ENCODE measurements around the gene KCNG2.

The KCNG2 gene

GRCh38 chr18:79938196-79938595 lies 140.5 kb downstream of the KCNG2 start:
- Histone ChIP-seq H3K4me3 (no peak overlapping the region), H3K4me1 (peaks cover 0 to 5% (median 0%) of the 10 kb centered on the region in 4 donors), H3K36me3 (peaks cover 26 to 82% (median 71%) of the 10 kb centered on the region in 3 donors), H3K27ac (no peak overlapping the region), H3K27me3 (no peaks in the 10 kb centered on the region), H3K9me3 (peaks cover 0 to 17% (median 6%) of the 10 kb centered on the region in 3 donors)
- peak in 1 of 2 donors; percentile 4 for DNase-seq
- intact Hi-C loops (cut with DNase I; ENCODE audit: low total_unique reads): no loop called here
- TF ChIP-seq CTCF (IDR thresholded peaks at IDR 0.05): no peak

DNA sequence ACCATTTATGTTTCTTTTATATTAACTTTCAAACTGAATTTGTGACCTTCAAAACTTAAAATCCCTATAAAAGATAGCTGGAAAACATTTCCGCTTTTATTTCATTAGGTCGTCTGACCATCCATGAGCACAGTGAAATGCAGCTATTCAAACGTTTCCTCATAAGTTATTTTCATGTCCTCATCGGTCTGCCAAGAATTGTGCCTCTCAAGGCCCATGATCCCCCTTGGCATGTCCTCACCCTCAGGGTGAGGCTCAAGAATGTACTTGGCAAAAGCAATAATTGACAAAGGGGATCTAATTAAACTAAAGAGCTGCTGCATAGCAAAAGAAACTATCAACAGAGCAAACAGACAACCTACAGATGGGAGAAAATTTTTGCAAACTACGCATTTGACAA lies 141.4 kb downstream of the KCNG2 start:
- no peak for DNase-seq

DNA sequence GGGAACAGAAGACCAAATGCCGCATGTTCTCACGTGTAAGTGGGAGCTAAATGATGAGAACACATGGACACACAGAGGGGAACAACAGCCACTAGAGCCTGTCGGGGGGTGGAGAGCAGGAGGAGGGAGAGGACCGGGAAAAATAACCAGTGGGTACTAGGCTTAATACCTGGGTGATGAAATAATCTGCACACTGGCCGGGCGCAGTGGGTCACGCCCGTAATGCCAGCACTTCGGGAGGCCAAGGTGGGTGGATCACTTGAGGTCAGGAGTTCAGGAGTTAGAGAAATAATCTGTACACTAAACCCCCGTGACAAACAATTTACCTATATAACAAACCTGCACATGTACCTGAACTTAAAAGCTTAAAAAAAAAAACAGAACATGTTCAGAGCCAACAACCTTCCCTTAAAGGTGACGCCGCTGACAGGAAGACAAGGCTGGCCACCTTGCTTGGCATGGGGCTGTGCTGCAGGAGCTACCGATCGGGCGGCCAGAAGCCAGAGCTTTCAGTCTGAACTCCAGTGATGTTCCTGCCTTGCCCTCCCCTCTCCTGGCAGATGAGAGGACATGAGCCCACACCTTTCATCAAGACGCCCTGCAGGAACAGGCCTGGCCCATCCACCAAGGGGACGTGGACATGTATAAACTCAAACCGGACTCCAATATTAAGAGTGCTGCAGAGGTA lies 142.5 kb downstream of the KCNG2 start:
- H3K4me3 ChIP-seq: no peak overlapping the region
- intact Hi-C loops (cut with DNase I; ENCODE audit: low total_unique reads): no loop called here
- TF ChIP-seq CTCF (IDR thresholded peaks at IDR 0.05): no peak
- H3K4me1 ChIP-seq: peaks cover 0 to 20% (median 5%) of the 10 kb centered on the region in 4 donors
- H3K27ac ChIP-seq: no peak overlapping the region
- peaks cover 0 to 9% (median 0%) of the 10 kb centered on the region in 3 donors for H3K9me3 ChIP-seq
- H3K27me3 ChIP-seq: no peaks in the 10 kb centered on the region
- H3K36me3 ChIP-seq: peaks cover 5 to 64% (median 58%) of the 10 kb centered on the region in 3 donors
- DNase-seq: peak in 1 of 2 donors; percentile 37

More for the DNA sequence above, 141.4 kb downstream of the KCNG2 start:
- H3K4me1 ChIP-seq: peaks cover 0 to 8% (median 0%) of the 10 kb centered on the region in 4 donors
- H3K27ac ChIP-seq: no peak overlapping the region
- H3K4me3 ChIP-seq: no peak overlapping the region
- peaks cover 0 to 9% (median 0%) of the 10 kb centered on the region in 3 donors for H3K9me3 ChIP-seq
- H3K36me3 ChIP-seq: peaks cover 17 to 74% (median 67%) of the 10 kb centered on the region in 3 donors
- intact Hi-C loops (cut with DNase I; ENCODE audit: low total_unique reads): no loop called here
- TF ChIP-seq CTCF (IDR thresholded peaks at IDR 0.05): no peak
- no peaks in the 10 kb centered on the region for H3K27me3 ChIP-seq

DNA sequence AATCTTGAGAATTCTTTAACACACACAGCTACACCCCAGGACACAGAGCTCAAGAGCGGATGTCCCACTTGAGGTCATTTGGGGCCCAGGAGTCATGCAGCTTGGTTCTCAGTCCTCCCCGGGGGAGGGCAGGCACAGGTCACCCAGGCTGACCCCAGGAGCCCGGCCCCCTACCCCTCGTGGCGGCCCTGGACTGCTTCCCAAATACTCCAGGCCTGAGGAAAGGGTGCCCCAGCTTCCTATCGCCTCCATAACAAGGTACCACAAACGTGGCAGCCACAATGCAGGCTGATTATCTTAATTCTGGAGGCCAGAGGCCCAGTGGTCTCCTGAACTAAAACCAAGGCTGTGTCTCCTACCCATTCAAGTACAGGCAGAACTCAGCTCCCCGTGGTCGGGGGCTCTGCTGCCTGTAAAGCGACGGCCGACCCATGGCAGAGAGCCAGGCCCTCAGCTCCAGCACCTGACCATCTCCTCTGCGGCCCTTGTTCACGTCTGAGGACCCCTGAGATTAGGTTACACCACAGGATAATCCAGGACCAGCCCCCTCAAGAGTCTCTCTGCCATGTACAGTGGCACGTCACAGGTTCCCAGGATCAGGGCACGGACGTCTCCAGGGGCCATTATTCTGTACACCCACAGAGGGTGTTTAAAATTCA lies 143.2 kb downstream of the KCNG2 start:
- Histone ChIP-seq H3K36me3 (peaks cover 5 to 58% (median 52%) of the 10 kb centered on the region in 3 donors), H3K27ac (no peak overlapping the region), H3K4me3 (no peak overlapping the region), H3K9me3 (peaks cover 0 to 3% (median 0%) of the 10 kb centered on the region in 3 donors), H3K4me1 (peaks cover 0 to 27% (median 10%) of the 10 kb centered on the region in 4 donors), H3K27me3 (no peaks in the 10 kb centered on the region)
- intact Hi-C loops (cut with DNase I; ENCODE audit: low total_unique reads): no loop called here
- peak in 1 of 2 donors; percentile 42 for DNase-seq
- no peak for TF ChIP-seq CTCF (IDR thresholded peaks at IDR 0.05)

DNA sequence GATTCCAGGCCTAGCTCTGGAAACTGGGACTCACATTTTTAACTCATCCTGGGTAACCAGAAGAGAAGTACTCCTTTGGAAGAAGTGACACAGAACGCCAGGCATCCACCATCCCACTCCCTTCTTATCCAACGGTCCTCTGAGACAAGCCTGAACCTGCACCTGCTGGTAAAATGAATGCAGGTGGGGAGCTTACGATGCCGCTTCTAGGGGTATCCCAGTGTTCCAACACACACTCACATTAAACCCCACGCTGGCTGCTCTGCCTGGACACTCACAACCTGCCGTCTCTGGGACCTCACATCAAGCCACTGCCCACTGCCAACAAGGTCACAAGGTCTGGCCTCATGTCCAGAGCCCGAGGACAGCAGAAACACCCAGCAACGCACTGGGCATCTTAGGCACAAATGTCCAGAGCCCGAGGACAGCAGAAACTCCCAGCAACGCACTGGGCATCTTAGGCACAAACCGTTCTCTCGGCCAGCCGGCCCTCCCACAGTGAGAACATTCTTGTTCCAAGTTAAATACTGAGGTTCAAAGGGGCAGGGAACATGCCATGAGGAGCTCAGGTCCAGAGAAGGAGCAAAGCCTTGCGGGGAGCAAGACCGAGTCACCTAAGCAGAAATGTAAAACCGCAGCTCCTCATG lies 143.9 kb downstream of the KCNG2 start:
- TF ChIP-seq CTCF (IDR thresholded peaks at IDR 0.05): no peak
- no peaks in the 10 kb centered on the region for H3K9me3 ChIP-seq
- H3K4me1 ChIP-seq: peaks cover 0 to 32% (median 10%) of the 10 kb centered on the region in 4 donors
- no peaks in the 10 kb centered on the region for H3K27me3 ChIP-seq
- H3K36me3 ChIP-seq: peaks cover 5 to 53% (median 51%) of the 10 kb centered on the region in 3 donors
- intact Hi-C loops (cut with DNase I; ENCODE audit: low total_unique reads): no loop called here
- no peak overlapping the region for H3K4me3 ChIP-seq
- DNase-seq: peak in 1 of 2 donors; percentile 43
- H3K27ac ChIP-seq: no peak overlapping the region
